ENCODE measurements around the gene SUMF1. TPM values are rescaled to one million over a fixed set of nuclear protein-coding genes. Genes with fewer than 3 reads are reported as not detected.

The SUMF1 gene
- total and polyA plus RNA-seq, 2 of the 4 experiments (the other 2 are of a cell fraction): 26.3 to 38.4 TPM

GRCh38 chr3:4417449-4417848, 49.6 kb downstream of the SUMF1 start:
- TF ChIP-seq FOS (IDR thresholded peaks at IDR 0.05; ENCODE audit: low read depth, low read length): no peak
- TF ChIP-seq CHD1 (IDR thresholded peaks at IDR 0.05; ENCODE audit: low read depth, low read length): no peak
- no peak for TF ChIP-seq MAZ (IDR thresholded peaks at IDR 0.05; ENCODE audit: borderline replicate concordance, low read depth, low read length)
- TF ChIP-seq SMC3 (IDR thresholded peaks at IDR 0.05; ENCODE audit: low read depth, low read length): no peak
- no peak for TF ChIP-seq NFE2L2 (IDR thresholded peaks at IDR 0.05; ENCODE audit: low read depth, low read length)
- no peak for TF ChIP-seq BHLHE40 (IDR thresholded peaks at IDR 0.05; ENCODE audit: low read depth, low read length)
- no peak for TF ChIP-seq POLR2A (IDR thresholded peaks at IDR 0.05; ENCODE audit: low read depth, low read length)
- TF ChIP-seq CTCF (conservative IDR thresholded peaks at IDR 0.05; ENCODE audit: low read depth, low read length): no peak
- Histone ChIP-seq H3K4ac (ENCODE audit: low read depth, low read length) (no peak overlapping the region), H3K9me1 (ENCODE audit: insufficient read depth, low read length) (peaks cover 4% of the 10 kb centered on the region; the same call in 1 of the 2 replicates), H4K20me1 (ENCODE audit: insufficient read depth, low read length) (no peaks in the 10 kb centered on the region), H2BK5ac (ENCODE audit: low read depth, low read length, poor library complexity, severe bottlenecking) (peak overlapping the region; percentile 17), H2BK15ac (ENCODE audit: low read depth, low read length) (no peak overlapping the region), H2AK9ac (replicated peaks; ENCODE audit: low read depth, low read length, poor library complexity) (no peak overlapping the region), H3K27me3 (ENCODE audit: control insufficient read depth, insufficient read depth, low read length) (no peaks in the 10 kb centered on the region), H3K79me1 (ENCODE audit: low read depth in 1 of 2, low read length in 2 of 2) (no peaks in the 10 kb centered on the region), H3K36me3 (ENCODE audit: control insufficient read depth, insufficient read depth, low read length) (no peaks in the 10 kb centered on the region), H3K4me1 (ENCODE audit: control insufficient read depth, insufficient read depth, low read length) (peaks cover 5% of the 10 kb centered on the region; the same call in 1 of the 2 replicates), H2BK120ac (ENCODE audit: low read depth, low read length) (no peak overlapping the region), H4K91ac (ENCODE audit: insufficient read depth, low read depth, low read length) (no peak overlapping the region), H2BK20ac (ENCODE audit: low read depth, low read length) (no peak overlapping the region), H3K9ac (ENCODE audit: low read depth, low read length) (no peak overlapping the region), H3K4me3 (ENCODE audit: insufficient read depth, low read depth, low read length) (no peak overlapping the region), H2AFZ (replicated peaks; ENCODE audit: low read length, poor library complexity) (no peak overlapping the region), H2AK5ac (ENCODE audit: low read depth, low read length) (no peak overlapping the region), H4K8ac (ENCODE audit: low read depth in 2 of 2, low read length in 2 of 2) (no peak overlapping the region), H3K4me2 (ENCODE audit: low read depth, low read length) (no peak overlapping the region), H3K23ac (ENCODE audit: low read depth, low read length) (no peak overlapping the region), H3K9me3 (ENCODE audit: control insufficient read depth, insufficient read depth, low read length) (no peaks in the 10 kb centered on the region), H3K14ac (replicated peaks; ENCODE audit: low read depth, low read length) (no peak overlapping the region), H4K5ac (ENCODE audit: low read depth, low read length) (no peak overlapping the region), H3K27ac (ENCODE audit: insufficient read depth, low read length) (no peak overlapping the region), H3K18ac (ENCODE audit: low read depth, low read length) (no peak overlapping the region), H3K56ac (ENCODE audit: extremely low read depth, insufficient read depth, low read length) (no peak overlapping the region)
- dilution Hi-C loops (cut with HindIII; ENCODE audit: low sequenced_read_pairs, unreplicated experiment) (no loop called here), in situ Hi-C loops (cut with MboI; ENCODE audit: low sequenced_read_pairs) (no loop called here), intact Hi-C loops (cut with micrococcal nuclease) (no loop called here)
- POLR2A ChIA-PET (ENCODE audit: unreplicated experiment): no interaction called here
- ATAC-seq (ENCODE audit: low read depth) (no peak), DNase-seq (peak; percentile 65)
- CTCF ChIA-PET: no interaction called here
- WGBS, 2 experiments (ENCODE audit: extremely low coverage in 2 of 2, insufficient read length in 1 of 2): 17% methylated on average over 1 of the region's 1 CpG; no CpG with 5 or more reads in 1 of the 2 experiments
- no TSS peak for BruUV-seq (replicated peaks)
